ENCODE results near the gene SRSF8.

GRCh38 chr11:95050595-95051202 lies 16.0 kb upstream of the SRSF8 start:
- TF ChIP-seq, protein P1, sequence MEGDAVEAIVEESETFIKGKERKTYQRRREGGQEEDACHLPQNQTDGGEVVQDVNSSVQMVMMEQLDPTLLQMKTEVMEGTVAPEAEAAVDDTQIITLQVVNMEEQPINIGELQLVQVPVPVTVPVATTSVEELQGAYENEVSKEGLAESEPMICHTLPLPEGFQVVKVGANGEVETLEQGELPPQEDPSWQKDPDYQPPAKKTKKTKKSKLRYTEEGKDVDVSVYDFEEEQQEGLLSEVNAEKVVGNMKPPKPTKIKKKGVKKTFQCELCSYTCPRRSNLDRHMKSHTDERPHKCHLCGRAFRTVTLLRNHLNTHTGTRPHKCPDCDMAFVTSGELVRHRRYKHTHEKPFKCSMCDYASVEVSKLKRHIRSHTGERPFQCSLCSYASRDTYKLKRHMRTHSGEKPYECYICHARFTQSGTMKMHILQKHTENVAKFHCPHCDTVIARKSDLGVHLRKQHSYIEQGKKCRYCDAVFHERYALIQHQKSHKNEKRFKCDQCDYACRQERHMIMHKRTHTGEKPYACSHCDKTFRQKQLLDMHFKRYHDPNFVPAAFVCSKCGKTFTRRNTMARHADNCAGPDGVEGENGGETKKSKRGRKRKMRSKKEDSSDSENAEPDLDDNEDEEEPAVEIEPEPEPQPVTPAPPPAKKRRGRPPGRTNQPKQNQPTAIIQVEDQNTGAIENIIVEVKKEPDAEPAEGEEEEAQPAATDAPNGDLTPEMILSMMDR (IDR thresholded peaks at IDR 0.05): no peak
- TF ChIP-seq POLR2A (IDR thresholded peaks at IDR 0.05): no peak

Measured in uterus (tissue), 2 donors.